B cell (primary cell): Measurements from ENCODE around the gene ARRB1. TPM values are rescaled to one million over a fixed set of nuclear protein-coding genes. Genes with fewer than 3 reads are reported as not detected.

Experiments
- ATAC-seq: fragments of 200-7000 bp; cut with Tn5 transposase; one replicate; pipeline ENCODE4 v1.10.0; 2021; ENCODE audit warnings: low read depth, mild to moderate bottlenecking, moderate number of reproducible peaks, moderate library complexity
- CTCF ChIA-PET: fragments of 350-600 bp; sonication (Branson Sonifier 250); formaldehyde crosslinking; loops from one replicate; lab custom pipeline; 2021; ENCODE audit warnings: antibody characterized with exemption, inconsistent platforms; lab: Charles Lee
- POLR2A ChIA-PET: fragments of 350-600 bp; sonication (Branson Sonifier 250); formaldehyde crosslinking; loops from one replicate; lab custom pipeline; 2021; ENCODE audit warnings: antibody characterized with exemption; lab: Charles Lee
- DNase-seq: peaks from one replicate; pipeline ENCODE4 v3.0.0; 2013
- H2AFZ ChIP-seq: 2 replicates; pipeline ENCODE4 v1.6.1; 2012; ENCODE audit warnings: mild to moderate bottlenecking, low read depth, low read length; ENCODE audit not compliant: insufficient read depth, poor library complexity, severe bottlenecking
- H3K27ac ChIP-seq, 2 donors: 1 replicate in 1 of 2; 2 replicates in 1 of 2; pipeline ENCODE4 v1.5.1; 2012 to 2013; ENCODE audit warnings: low read length in 2 of 2, mild to moderate bottlenecking in 2 of 2, moderate library complexity in 1 of 2
- H3K27me3 ChIP-seq, 4 experiments: fragments of 200-600 bp in 1 of 4; sonication (generic) in 1 of 4; replicated peaks in 1 of 4; 1 replicate in 2 of 4; 2 replicates in 2 of 4; pipeline versions ENCODE4 v1.6.1 to v1.7.0; 2013 to 2016; ENCODE audit warnings: low read length in 3 of 4, mild to moderate bottlenecking in 2 of 4, mixed read lengths in 1 of 4, moderate library complexity in 1 of 4; ENCODE audit not compliant: insufficient read depth in 4 of 4, control insufficient read depth in 3 of 4; ENCODE audit errors: control extremely low read depth in 1 of 4
- H3K36me3 ChIP-seq, 2 experiments: replicated peaks in 1 of 2; 1 replicate in 1 of 2; 2 replicates in 1 of 2; pipeline versions ENCODE4 v1.6.1 to v1.7.1; 2013; ENCODE audit warnings: low read length in 1 of 2; ENCODE audit not compliant: insufficient read depth in 2 of 2, control insufficient read depth in 1 of 2; ENCODE audit errors: control extremely low read depth in 1 of 2, extremely low read depth in 1 of 2
- H3K4me1 ChIP-seq, 2 donors: fragments of 200-600 bp in 1 of 2; sonication (generic) in 1 of 2; 1 replicate in 1 of 2; 2 replicates in 1 of 2; pipeline versions ENCODE4 v1.5.1 to v1.6.1; 2013 to 2017; ENCODE audit warnings: low read length in 2 of 2; ENCODE audit not compliant: control insufficient read depth in 2 of 2, insufficient read depth in 2 of 2
- H3K4me2 ChIP-seq: replicated peaks from 2 replicates; pipeline ENCODE3; 2012; ENCODE audit warnings: mild to moderate bottlenecking, low read depth, low read length; ENCODE audit not compliant: poor library complexity, severe bottlenecking
- H3K4me3 ChIP-seq, 5 experiments: fragments of 200-600 bp in 1 of 5; sonication (generic) in 1 of 5; 1 replicate in 3 of 5; 2 replicates in 2 of 5; pipeline versions ENCODE4 v1.5.1 to v1.7.0; 2011 to 2016; ENCODE audit warnings: low read length in 4 of 5, mild to moderate bottlenecking in 4 of 5, low read depth in 2 of 5, control low read depth in 1 of 5, moderate library complexity in 1 of 5; ENCODE audit not compliant: insufficient read depth in 1 of 5; ENCODE audit errors: control extremely low read depth in 1 of 5, extremely low read depth in 1 of 5
- H3K79me2 ChIP-seq: fragments of 200-600 bp; sonication (generic); one replicate; pipeline ENCODE4 v1.6.0; 2016; ENCODE audit warnings: low read length; ENCODE audit not compliant: control insufficient read depth, insufficient read depth
- H3K9ac ChIP-seq: fragments of 200-600 bp; sonication (generic); 2 replicates; pipeline ENCODE4 v1.6.1; 2017; ENCODE audit warnings: mild to moderate bottlenecking, low read length, moderate library complexity
- H3K9me3 ChIP-seq, 3 donors: one replicate each; pipeline versions ENCODE4 v1.6.1 to v1.7.1; 2013; ENCODE audit warnings: low read length in 2 of 3; ENCODE audit not compliant: control insufficient read depth in 2 of 3, insufficient read depth in 1 of 3; ENCODE audit errors: control extremely low read depth in 1 of 3
- H4K20me1 ChIP-seq: 2 replicates; pipeline ENCODE4 v1.6.0; 2012; ENCODE audit warnings: mild to moderate bottlenecking, low read length; ENCODE audit not compliant: insufficient read depth, control insufficient read depth, poor library complexity, severe bottlenecking
- H3K27ac Mint-ChIP-seq: one replicate; pipeline ENCODE4 v1.8.0; 2021; ENCODE audit warnings: mixed read lengths
- H3K27me3 Mint-ChIP-seq: one replicate; pipeline ENCODE4 v1.8.0; 2021; ENCODE audit warnings: mixed read lengths
- H3K4me1 Mint-ChIP-seq: one replicate; pipeline ENCODE4 v1.8.0; 2021; ENCODE audit warnings: mixed read lengths
- H3K4me3 Mint-ChIP-seq: one replicate; pipeline ENCODE4 v1.8.0; 2021; ENCODE audit warnings: mixed read lengths
- H3K9me3 Mint-ChIP-seq: one replicate; pipeline ENCODE4 v1.8.0; 2022; ENCODE audit warnings: mixed read lengths; ENCODE audit not compliant: insufficient read depth
- EZH2 ChIP-seq: IDR thresholded peaks from 2 replicates; pipeline ENCODE4 v1.6.1; 2012; ENCODE audit warnings: borderline replicate concordance, low read depth, mild to moderate bottlenecking, moderate library complexity, low read length; ENCODE audit not compliant: insufficient read depth, poor library complexity, severe bottlenecking
- WGBS: methylation state at CpG from one replicate; pipeline ENCODE4 v1.1.5; 2013; ENCODE audit warnings: missing lambda C conversion rate; ENCODE audit not compliant: insufficient coverage; 5-methylcytosine and 5-hydroxymethylcytosine counted together
- intact Hi-C: fragments of 100-400 bp; cut with micrococcal nuclease; formaldehyde crosslinking; loops from one replicate; pipeline ENCODE4 v1.10.0; 2022
- polyA plus RNA-seq: library from polyadenylated mRNA; depleted of rRNA; stranded (reverse); fragments of >200 nt; gene quantifications from 2 replicates; pipeline ENCODE4 v1.2.3, GENCODE V29; 2012
- total RNA-seq, 2 donors: library from RNA; stranded (reverse); fragments of 120-200 nt in 1 of 2; gene quantifications; 1 replicate in 1 of 2; 2 replicates in 1 of 2; pipeline versions ENCODE4 v1.2.3 to v1.2.4, GENCODE V29; 2013 to 2022
- TF ChIP-seq, protein P1 (sequence below): fragments of 200-600 bp; IDR thresholded peaks from one replicate; pipeline ENCODE4 v1.8.0; 2022; ENCODE audit warnings: antibody characterized with exemption, mild to moderate bottlenecking

Gene ARRB1
- total and polyA plus RNA-seq, 2 donors (not counting 1 experiment from before 2014, with no cell fraction given) = 1.0 to 1.9 TPM

DNA sequence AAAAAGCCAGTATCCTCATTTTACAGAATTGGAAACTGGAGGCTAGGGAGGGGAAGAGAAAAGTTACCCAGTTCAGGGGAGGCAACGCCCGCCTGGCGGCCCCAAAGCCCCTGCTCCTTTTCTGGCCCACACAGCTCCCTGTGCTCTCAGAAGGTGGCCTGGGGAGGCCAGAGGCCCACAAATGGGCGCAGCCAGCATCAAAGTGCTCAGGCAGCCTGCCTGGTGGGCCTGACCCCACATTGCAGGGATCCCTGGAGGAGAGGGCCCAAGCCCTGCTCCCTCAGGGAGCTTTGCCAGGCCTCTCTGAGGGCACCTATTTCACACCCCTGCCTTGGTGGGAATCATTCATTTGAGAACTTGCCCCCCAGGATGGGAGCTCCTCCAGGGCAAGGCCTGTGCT is 42.5 kb downstream of the ARRB1 start:
- TF ChIP-seq, protein P1, sequence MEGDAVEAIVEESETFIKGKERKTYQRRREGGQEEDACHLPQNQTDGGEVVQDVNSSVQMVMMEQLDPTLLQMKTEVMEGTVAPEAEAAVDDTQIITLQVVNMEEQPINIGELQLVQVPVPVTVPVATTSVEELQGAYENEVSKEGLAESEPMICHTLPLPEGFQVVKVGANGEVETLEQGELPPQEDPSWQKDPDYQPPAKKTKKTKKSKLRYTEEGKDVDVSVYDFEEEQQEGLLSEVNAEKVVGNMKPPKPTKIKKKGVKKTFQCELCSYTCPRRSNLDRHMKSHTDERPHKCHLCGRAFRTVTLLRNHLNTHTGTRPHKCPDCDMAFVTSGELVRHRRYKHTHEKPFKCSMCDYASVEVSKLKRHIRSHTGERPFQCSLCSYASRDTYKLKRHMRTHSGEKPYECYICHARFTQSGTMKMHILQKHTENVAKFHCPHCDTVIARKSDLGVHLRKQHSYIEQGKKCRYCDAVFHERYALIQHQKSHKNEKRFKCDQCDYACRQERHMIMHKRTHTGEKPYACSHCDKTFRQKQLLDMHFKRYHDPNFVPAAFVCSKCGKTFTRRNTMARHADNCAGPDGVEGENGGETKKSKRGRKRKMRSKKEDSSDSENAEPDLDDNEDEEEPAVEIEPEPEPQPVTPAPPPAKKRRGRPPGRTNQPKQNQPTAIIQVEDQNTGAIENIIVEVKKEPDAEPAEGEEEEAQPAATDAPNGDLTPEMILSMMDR = no peak
- no peak for TF ChIP-seq EZH2
- Mint-ChIP-seq H3K4me1 (no peaks in the 10 kb centered on the region), H3K27ac (no peak overlapping the region), H3K9me3 (no peaks in the 10 kb centered on the region), H3K27me3 (no peaks in the 10 kb centered on the region), H3K4me3 (no peak overlapping the region)
- intact Hi-C loops = no loop called here
- H3K9me3 ChIP-seq = no peaks in the 10 kb centered on the region
- POLR2A ChIA-PET = no interaction called here
- no peak overlapping the region for H2AFZ ChIP-seq
- no peaks in the 10 kb centered on the region for H3K4me1 ChIP-seq
- no peaks in the 10 kb centered on the region for H3K79me2 ChIP-seq
- no peak overlapping the region for H3K4me3 ChIP-seq
- CTCF ChIA-PET = no interaction called here
- no peak overlapping the region for H3K9ac ChIP-seq
- no peak overlapping the region for H3K4me2 ChIP-seq
- H3K27ac ChIP-seq = no peak overlapping the region
- no peaks in the 10 kb centered on the region for H3K36me3 ChIP-seq
- DNase-seq (no peak), ATAC-seq (no peak)
- no peaks in the 10 kb centered on the region for H4K20me1 ChIP-seq
- 96% methylated on average over 4 of the region's 4 CpGs for WGBS
- H3K27me3 ChIP-seq = no peaks in the 10 kb centered on the region

DNA sequence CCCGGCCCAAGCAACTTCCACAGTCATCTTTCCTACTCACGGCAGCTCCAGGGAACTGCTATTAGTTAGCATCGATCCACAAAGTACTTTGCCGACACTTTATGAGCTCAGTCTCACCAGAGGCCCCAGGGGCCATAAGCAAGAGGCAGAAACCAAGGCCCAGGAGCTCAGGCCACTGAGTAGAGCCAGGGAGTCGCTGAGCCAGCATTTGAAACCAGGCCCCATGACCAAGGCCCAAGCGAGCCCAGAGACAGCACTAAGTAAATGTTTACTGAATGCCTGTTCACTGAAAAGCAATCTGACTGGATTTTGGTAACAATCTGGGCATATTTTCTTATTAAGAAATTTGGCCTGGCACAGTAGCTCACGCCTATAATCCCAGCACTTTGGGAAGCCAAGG is 43.3 kb downstream of the ARRB1 start:
- H3K27ac ChIP-seq = no peak overlapping the region
- ChIA-PET POLR2A (no interaction called here), CTCF (no interaction called here)
- no peak overlapping the region for H3K4me2 ChIP-seq
- no peak for DNase-seq
- no peaks in the 10 kb centered on the region for H3K36me3 ChIP-seq
- H3K4me1 Mint-ChIP-seq = no peaks in the 10 kb centered on the region
- ATAC-seq = no peak
- H3K9ac ChIP-seq = no peak overlapping the region
- no peak overlapping the region for H2AFZ ChIP-seq
- no peaks in the 10 kb centered on the region for H3K27me3 Mint-ChIP-seq
- H3K9me3 Mint-ChIP-seq = no peaks in the 10 kb centered on the region
- no peak overlapping the region for H3K27ac Mint-ChIP-seq
- H3K27me3 ChIP-seq = no peaks in the 10 kb centered on the region
- TF ChIP-seq, protein P1 = no peak
- no peak for TF ChIP-seq EZH2
- H3K4me3 ChIP-seq = no peak overlapping the region
- 83% methylated on average over 6 of the region's 7 CpGs for WGBS
- no peaks in the 10 kb centered on the region for H4K20me1 ChIP-seq
- intact Hi-C loops = no loop called here
- no peaks in the 10 kb centered on the region for H3K4me1 ChIP-seq
- H3K4me3 Mint-ChIP-seq = no peak overlapping the region
- no peaks in the 10 kb centered on the region for H3K9me3 ChIP-seq
- no peaks in the 10 kb centered on the region for H3K79me2 ChIP-seq
